Endodermal cell (in vitro differentiated cells): Measurements from ENCODE around the gene KCNJ14. TPM values are rescaled to one million over a fixed set of nuclear protein-coding genes. Genes with fewer than 3 reads are reported as not detected.

Experiments used
- DNase-seq: peaks from one replicate; pipeline ENCODE4 v3.0.0-alpha.2; 2017
- H3K27ac ChIP-seq: 2 replicates; pipeline ENCODE4 v1.5.1; 2013; ENCODE audit warnings: mild to moderate bottlenecking, low read depth, low read length, moderate library complexity
- H3K27me3 ChIP-seq: 2 replicates; pipeline ENCODE4 v1.6.1; 2013; ENCODE audit warnings: mild to moderate bottlenecking, low read length, moderate library complexity; ENCODE audit not compliant: insufficient read depth, control insufficient read depth, poor library complexity, severe bottlenecking
- H3K36me3 ChIP-seq: 2 replicates; pipeline ENCODE4 v1.7.0; 2013; ENCODE audit warnings: mild to moderate bottlenecking, low read length, moderate library complexity; ENCODE audit not compliant: control insufficient read depth, insufficient read depth
- H3K4me1 ChIP-seq: one replicate; pipeline ENCODE4 v1.7.0; 2013; ENCODE audit warnings: low read length; ENCODE audit not compliant: control insufficient read depth, insufficient read depth
- H3K4me3 ChIP-seq: 2 replicates; pipeline ENCODE4 v1.5.1; 2013; ENCODE audit warnings: mild to moderate bottlenecking, low read length, moderate library complexity
- H3K9ac ChIP-seq: 2 replicates; pipeline ENCODE4 v1.6.1; 2013; ENCODE audit warnings: mild to moderate bottlenecking, low read length, moderate library complexity; ENCODE audit not compliant: poor library complexity, severe bottlenecking; ENCODE audit errors: extremely low read depth
- H3K9me3 ChIP-seq: 2 replicates; pipeline ENCODE4 v1.6.1; 2013; ENCODE audit warnings: mild to moderate bottlenecking, low read length, moderate library complexity; ENCODE audit not compliant: control insufficient read depth
- H3K27ac Mint-ChIP-seq: 2 replicates; pipeline ENCODE4 v1.8.0; 2020; ENCODE audit warnings: mixed read lengths
- H3K27me3 Mint-ChIP-seq: 2 replicates; pipeline ENCODE4 v1.8.0; 2021; ENCODE audit warnings: mild to moderate bottlenecking, mixed read lengths; ENCODE audit not compliant: insufficient read depth
- H3K36me3 Mint-ChIP-seq: 2 replicates; pipeline ENCODE4 v1.8.0; 2020; ENCODE audit warnings: low read depth, mixed read lengths
- H3K4me1 Mint-ChIP-seq: 2 replicates; pipeline ENCODE4 v1.8.0; 2020; ENCODE audit warnings: mixed read lengths
- H3K4me3 Mint-ChIP-seq: 2 replicates; pipeline ENCODE4 v1.8.0; 2020; ENCODE audit warnings: mild to moderate bottlenecking, moderate library complexity, mixed read lengths
- H3K9me3 Mint-ChIP-seq: 2 replicates; pipeline ENCODE4 v1.8.0; 2020; ENCODE audit warnings: mild to moderate bottlenecking, mixed read lengths
- CTCF ChIP-seq: fragments of 200-600 bp; sonication (generic); conservative IDR thresholded peaks from 2 replicates; pipeline ENCODE4 v1.5.0; 2021; ENCODE audit warnings: antibody characterized with exemption, mild to moderate bottlenecking
- WGBS, 2 experiments: methylation state at CpG; one replicate each; pipeline versions ENCODE4 v1.1.5 to v1.1.7; 2013; ENCODE audit warnings: missing lambda C conversion rate in 2 of 2, mixed read lengths in 1 of 2; ENCODE audit not compliant: insufficient coverage in 1 of 2, insufficient read length in 1 of 2; 5-methylcytosine and 5-hydroxymethylcytosine counted together
- total RNA-seq, 2 donors: library from RNA; stranded (reverse); fragmentation: NEBNext Ultra II Directional in 1 of 2; extraction: Animal tissue kit (Norgen Biotek cat#: 25700) in 1 of 2; gene quantifications; 2 replicates in 1 of 2; 3 replicates in 1 of 2; pipeline ENCODE4 v1.2.1, GENCODE V29; 2021

KCNJ14 gene
- total RNA-seq, 2 donors from 2014 or later: 0.73 to 1.1 TPM

DNA sequence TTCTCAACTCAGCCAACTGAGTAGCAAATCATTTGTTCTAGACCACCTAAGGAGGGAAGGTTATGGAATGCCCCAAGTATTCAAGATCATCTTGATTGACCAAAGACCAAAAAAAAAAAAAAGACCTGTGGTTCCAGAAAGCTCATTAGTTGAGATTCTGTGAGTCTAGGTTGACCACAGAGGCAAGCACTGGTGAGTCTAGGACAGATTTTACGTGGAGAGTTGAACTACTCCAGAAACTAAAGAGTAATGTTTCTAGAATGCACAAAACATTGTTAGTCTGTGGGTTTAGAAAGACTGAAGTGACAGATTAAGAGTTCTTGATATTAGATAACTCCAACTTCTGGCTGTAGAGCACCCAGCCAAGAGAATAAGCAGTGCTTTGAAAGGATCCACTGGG is 9.8 kb downstream of the KCNJ14 start:
- no peak for DNase-seq
- no peak overlapping the region for H3K4me3 ChIP-seq
- 100% methylated on average over 1 of the region's 1 CpG for WGBS, 2 experiments
- peaks cover under 1% of the 10 kb centered on the region for H3K4me1 ChIP-seq
- no peaks in the 10 kb centered on the region for H3K9me3 Mint-ChIP-seq
- H3K9me3 ChIP-seq: no peaks in the 10 kb centered on the region
- H3K9ac ChIP-seq: no peak overlapping the region
- H3K4me3 Mint-ChIP-seq: no peak overlapping the region
- no peaks in the 10 kb centered on the region for H3K4me1 Mint-ChIP-seq
- H3K36me3 Mint-ChIP-seq: peaks cover 10% of the 10 kb centered on the region
- peaks cover 6% of the 10 kb centered on the region for H3K36me3 ChIP-seq
- H3K27ac ChIP-seq: no peak overlapping the region
- no peak for TF ChIP-seq CTCF
- peaks cover 16% of the 10 kb centered on the region for H3K27me3 Mint-ChIP-seq
- no peak overlapping the region for H3K27ac Mint-ChIP-seq
- no peaks in the 10 kb centered on the region for H3K27me3 ChIP-seq

DNA sequence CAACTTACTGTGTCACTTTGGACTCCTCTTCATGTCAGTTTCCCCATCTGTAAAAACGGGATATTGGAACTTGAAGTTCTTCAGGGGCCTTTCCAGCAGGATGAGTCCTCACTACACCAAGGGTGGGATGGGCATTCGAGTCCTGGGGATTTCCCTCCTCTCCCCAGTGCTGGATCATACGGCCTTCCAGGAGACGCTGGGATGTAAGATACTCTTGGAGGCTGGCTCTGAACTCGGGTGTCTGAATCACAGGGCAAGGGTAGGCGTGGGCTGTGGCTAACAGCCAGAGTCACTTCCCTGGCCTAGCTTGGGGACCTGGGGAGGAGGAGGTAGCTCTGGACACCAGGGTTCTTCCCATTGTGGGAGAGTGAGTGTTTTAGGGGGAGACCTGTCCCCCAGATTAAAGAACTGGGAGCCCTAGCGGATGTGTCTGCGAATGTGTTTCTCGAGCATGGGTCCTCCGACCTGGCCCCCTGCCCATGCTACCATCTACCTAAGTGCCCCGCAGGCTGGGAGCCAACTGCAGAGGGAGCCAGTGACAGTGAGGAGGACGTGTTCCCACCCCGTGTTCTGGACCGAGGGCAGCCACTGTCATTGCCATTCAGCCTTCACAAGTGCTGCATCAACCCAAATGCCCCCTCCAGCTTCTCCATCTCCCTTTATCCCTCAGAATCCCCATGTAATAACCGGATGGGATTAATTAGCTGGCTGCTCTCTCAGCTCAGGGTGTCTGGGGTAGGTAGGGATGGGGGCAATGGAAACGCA is 11.4 kb downstream of the KCNJ14 start:
- H3K27ac Mint-ChIP-seq: no peak overlapping the region
- peaks cover 4% of the 10 kb centered on the region for H3K4me1 ChIP-seq
- no peak overlapping the region for H3K9ac ChIP-seq
- DNase-seq: no peak
- peak; percentile 16 for TF ChIP-seq CTCF
- peaks cover 23% of the 10 kb centered on the region for H3K36me3 Mint-ChIP-seq
- H3K36me3 ChIP-seq: peaks cover 18% of the 10 kb centered on the region
- H3K4me3 Mint-ChIP-seq: no peak overlapping the region
- no peaks in the 10 kb centered on the region for H3K4me1 Mint-ChIP-seq
- no peaks in the 10 kb centered on the region for H3K9me3 Mint-ChIP-seq
- no peak overlapping the region for H3K4me3 ChIP-seq
- no peak overlapping the region for H3K27ac ChIP-seq
- H3K27me3 ChIP-seq: no peaks in the 10 kb centered on the region
- WGBS, 2 experiments: 86 to 94% methylated on average over 14 to 16 of the region's 16 CpGs
- no peaks in the 10 kb centered on the region for H3K9me3 ChIP-seq
- H3K27me3 Mint-ChIP-seq: peaks cover 16% of the 10 kb centered on the region

DNA sequence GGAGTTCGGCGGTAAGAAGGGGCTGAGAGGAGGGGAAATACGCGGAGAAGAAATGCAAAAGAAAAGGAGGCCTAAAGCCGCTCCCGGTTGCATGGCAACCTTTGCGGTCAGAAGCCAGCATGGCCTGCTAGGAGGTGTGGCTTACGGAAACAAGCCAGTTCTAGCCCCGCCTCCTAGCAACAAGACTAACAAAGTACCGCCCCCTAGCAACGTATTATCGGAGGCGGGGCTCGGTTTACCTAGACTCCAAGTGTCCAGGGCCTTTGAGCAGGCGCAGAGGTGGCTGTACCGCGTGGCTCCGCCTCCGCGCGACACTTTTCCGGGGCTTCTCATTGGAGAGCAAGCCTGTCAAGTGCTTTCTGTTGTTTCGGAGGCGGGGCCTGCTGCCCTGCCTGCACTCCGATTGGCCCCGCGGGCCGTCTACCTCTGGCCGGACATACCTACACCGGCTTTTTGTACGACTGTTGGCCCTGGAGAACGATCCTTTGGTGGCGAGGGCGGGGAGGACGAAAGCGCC is 13.5 kb downstream of the KCNJ14 start:
- Histone ChIP-seq H3K27ac (peak overlapping the region; percentile 99), H3K9ac (peak overlapping the region; percentile 99), H3K9me3 (no peaks in the 10 kb centered on the region), H3K27me3 (no peaks in the 10 kb centered on the region), H3K4me3 (peak overlapping the region; percentile 94), H3K36me3 (peaks cover 38% of the 10 kb centered on the region), H3K4me1 (peaks cover 4% of the 10 kb centered on the region)
- peak; percentile 100 for DNase-seq
- peaks cover 16% of the 10 kb centered on the region for H3K27me3 Mint-ChIP-seq
- H3K36me3 Mint-ChIP-seq: peaks cover 34% of the 10 kb centered on the region
- no peak for TF ChIP-seq CTCF
- no peaks in the 10 kb centered on the region for H3K9me3 Mint-ChIP-seq
- H3K4me3 Mint-ChIP-seq: peak overlapping the region; percentile 74
- no peaks in the 10 kb centered on the region for H3K4me1 Mint-ChIP-seq
- WGBS, 2 experiments: 0 to 2% methylated on average over 17 to 36 of the region's 36 CpGs
- peak overlapping the region; percentile 97 for H3K27ac Mint-ChIP-seq
